Stimulated activated naive CD8-positive, alpha-beta T cell treated with anti-CD3 and anti-CD28 coated beads, Interleukin-15, Interleukin-2, amounts not matched to agents 100 U/mL and 50 U/mL, for 24 hours (primary cell): Measurements from ENCODE around the gene KSR2.
"Not testable (repeated sequence)": the region's sequence is repeated elsewhere in the genome, so short reads cannot be mapped to it uniquely, and the experiment has no call there.

Experiments used
- ATAC-seq: fragments of 150-1000 bp; cut with Tn5 transposase; one replicate; pipeline ENCODE4 v1.10.0; 2021
- DNase-seq: peaks from one replicate; pipeline ENCODE4 v3.0.0; 2021

KSR2 gene

DNA sequence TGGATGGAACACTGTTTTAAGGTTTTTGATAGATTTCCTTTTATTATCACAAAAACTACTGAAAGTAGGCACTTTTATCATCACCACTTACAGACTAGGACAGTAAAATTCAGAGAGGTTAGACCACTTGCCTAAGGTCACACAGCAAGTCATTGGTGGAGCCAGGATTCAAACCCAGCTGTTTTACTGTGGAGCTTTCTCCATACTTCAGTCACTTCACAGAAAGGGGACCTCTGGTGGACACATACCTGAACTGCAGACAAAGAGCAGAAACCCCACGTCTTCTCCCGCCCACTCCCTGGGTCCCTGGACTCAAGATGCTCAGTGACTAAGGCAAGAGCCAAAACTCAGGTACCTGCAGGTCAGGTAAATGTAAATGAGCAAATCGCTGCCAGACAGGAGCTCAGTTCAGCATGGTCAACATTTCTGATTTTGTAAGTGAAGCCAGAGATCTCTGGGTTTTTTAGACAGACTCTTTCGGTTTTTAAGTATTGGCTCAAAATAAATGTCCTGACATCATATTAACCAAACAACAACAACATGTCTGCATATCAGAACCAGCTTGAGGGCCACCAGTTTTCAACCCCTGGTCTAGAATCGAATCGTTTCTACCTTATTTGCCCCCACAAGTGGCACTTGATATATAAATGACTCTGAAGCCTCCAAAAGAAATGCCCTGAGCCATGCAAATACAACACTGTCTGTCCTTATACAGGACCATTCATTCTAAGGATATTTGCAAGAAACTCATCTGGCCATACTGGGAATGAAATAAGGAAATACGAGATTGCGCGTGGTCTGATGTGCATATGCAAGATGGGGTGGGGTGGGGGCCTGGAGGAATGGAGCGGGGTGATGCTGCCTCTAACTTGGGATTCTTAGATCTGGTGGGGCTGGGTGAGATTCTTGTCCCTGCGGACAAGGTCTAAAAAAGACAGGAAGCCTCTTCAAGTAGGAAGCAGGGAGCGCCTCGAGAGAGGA lies 110.9 kb downstream of the KSR2 start:
- no peak for ATAC-seq
- DNase-seq = peak; percentile 61

DNA sequence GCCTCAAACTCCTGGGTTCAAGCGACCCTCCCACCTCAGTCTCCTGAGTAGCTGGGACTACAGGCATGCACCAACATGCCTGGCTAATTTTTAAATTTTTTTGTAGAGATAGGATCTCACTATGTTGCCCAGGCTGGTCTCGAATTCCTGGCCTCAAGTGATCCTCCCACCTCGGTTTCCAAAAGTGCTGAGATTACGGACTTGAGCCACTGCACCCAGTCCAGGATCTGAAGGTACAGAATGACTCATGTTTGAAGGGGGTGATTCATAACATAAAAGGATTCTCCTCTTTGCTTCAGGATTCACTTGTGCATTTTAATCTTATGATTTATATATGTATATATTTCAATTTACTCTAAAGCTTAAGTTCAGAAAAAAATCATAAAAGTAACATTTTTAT lies 111.7 kb downstream of the KSR2 start:
- not testable (repeated sequence) for DNase-seq, ATAC-seq

GRCh38 chr12:117855165-117855564 lies 113.6 kb downstream of the KSR2 start:
- DNase-seq (no peak), ATAC-seq (no peak)

- ATAC-seq (no peak), DNase-seq (peak; percentile 66)
These were observed 114.3 kb downstream of the KSR2 start for GRCh38 chr12:117854339-117855012.

DNA sequence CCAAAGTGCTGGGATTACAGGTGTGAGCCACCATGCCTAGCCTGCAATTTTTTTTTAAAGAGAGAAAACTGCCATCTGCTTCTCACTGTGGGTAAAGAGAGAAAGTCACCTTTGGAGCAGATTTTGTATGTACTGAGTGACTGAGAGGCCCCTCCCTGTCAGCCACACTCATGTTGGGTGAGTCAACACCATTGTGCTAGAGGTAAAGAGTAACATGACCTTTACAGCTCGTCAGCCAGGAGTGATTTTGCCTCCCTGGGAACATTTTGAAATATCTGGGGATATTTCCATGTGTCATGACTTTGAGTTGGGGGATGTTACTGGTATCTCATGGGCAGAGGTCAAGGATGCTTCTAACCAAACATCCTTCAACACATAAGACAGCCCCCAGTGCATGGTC lies 115.2 kb downstream of the KSR2 start:
- ATAC-seq (no peak), DNase-seq (no peak)

DNA sequence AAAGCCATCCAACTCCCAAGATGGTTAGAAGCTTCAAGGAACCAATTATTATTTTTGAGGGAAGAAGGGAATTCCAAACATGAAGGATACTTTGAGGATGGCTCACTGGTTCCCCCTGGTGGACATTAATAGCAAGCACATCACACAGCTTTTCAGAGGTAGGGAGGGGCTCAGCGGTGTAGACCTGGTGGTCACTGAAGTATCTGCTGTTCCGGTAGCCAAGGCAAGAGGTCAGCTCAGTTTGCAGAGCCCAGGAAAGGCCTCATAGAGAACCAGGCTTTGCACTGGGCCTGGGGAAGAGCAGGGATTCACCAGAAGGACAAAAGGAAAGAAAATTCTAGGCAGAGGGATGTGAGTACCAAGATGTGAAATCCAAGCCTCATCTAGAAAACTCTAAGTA lies 118.7 kb downstream of the KSR2 start:
- no peak for DNase-seq

GRCh38 chr12:117847371-117847770 lies 121.4 kb downstream of the KSR2 start:
- no peak for DNase-seq
- ATAC-seq = no peak

More for the DNA sequence above, 118.7 kb downstream of the KSR2 start:
- peak; percentile 40 for ATAC-seq

GRCh38 chr12:117845271-117845904 lies 123.4 kb downstream of the KSR2 start:
- no peak for DNase-seq
- no peak for ATAC-seq

DNA sequence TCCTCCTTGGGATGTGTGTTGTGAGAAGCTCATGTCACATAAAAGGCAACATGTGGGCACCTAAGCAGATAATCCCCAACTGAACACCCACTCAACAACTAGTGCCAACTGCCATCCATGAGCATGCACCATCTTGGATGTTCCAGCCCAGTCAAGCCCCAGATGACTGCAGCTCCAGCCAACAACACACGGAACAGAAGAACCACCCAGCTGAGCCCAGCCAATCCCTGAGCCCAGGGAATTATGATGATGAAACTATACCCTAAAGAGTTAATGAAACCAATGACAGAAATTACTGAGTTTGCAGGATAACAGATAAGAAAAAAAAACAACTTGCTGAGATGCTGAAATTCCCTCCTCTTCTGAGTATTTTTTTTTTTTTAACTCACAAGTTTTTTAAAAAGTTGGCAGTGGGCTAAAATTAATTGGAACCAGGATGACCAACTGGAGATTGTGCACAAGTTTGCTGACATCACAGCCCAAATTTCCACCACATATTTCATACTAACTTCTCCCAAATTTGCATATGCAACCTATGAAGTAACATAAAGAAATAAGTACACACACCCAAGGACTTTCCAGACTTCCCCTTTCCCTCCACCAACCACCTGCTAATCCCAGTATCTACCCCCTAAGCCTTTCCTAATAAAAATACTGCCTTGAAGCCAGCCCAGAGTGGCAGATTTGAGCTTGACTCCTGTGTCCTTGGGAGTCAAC lies 124.5 kb downstream of the KSR2 start:
- DNase-seq (no peak), ATAC-seq (no peak)

GRCh38 chr12:117842630-117843029 lies 126.2 kb downstream of the KSR2 start:
- no peak for DNase-seq

DNA sequence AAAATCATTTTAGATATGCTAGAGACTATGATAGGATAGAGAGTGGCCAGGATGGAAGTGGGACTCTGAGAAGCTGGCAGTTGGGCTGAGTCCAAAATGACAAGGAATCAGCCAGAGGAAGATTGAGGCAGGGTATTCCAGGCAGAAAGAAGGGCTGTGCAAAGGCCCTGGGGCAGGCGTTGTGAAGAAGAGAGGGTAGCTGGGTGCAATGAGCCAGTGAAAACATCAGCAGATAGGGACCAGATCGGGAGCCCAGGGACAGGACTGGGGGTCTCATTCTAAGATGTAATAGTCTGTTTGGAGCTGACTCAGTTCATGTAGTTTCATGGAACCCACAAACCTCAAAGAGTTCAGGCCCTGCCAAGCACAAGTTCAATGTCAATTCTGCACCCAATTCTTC lies 126.6 kb downstream of the KSR2 start:
- ATAC-seq (no peak), DNase-seq (no peak)

More at GRCh38 chr12:117842630-117843029, 126.2 kb downstream of the KSR2 start:
- ATAC-seq = no peak

GRCh38 chr12:117837737-117838050 lies 131.1 kb downstream of the KSR2 start:
- ATAC-seq = no peak

DNA sequence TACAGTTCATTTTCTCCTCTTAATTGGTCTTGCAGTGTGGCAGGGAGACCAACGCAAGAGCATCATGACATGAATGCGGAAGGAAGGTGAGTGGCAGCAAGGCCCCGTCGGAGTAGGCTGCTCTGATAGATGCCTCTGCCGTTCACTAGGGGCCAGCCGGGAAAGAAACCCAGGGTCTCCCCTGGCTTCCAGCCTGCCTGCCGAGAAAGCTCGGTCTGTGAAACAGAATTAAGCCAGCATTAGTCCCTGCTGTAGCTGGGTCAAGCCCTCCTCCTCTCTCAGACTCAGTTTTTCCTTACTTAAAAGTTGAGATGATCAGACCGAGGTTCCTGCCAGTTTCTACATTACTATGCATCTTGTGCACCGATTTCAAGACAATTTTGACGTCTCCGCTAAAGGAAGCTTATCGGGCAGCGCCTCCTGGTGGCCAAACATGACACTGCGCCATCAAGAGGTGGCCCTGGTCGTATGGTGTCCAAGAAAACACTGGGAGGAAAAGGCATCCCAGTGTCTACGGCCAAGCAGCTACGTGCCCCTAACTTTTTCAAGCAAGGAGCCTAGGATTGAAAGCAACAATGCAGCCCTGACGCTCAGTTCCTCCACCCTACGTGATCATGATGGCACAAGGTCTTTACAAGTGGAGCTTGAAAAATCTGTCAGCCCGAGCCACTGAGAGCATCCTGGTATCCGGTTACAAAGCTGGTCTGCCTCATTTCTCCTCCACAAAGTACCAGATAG lies 131.6 kb downstream of the KSR2 start:
- DNase-seq (peak; percentile 80), ATAC-seq (peak; percentile 57)

More at GRCh38 chr12:117837737-117838050, 131.1 kb downstream of the KSR2 start:
- DNase-seq = no peak

DNA sequence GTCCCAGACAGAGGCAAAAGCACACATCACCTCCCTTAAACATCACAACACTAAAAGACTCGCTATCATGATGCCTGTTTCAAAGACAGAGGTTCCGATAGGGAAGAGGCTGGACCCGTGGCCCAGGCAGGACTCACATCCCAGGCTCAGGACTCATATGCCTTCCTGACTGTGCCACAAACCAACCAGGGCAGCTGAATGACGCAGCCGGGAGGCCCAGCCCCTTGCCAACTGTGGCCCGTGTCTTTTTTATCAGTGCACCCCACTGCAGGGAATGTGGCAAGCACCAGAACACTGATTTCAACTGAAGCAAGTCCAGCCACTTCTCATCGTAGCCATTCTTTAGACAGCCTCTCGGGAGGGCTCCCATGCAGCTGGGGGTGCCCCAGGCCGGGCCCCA lies 132.3 kb downstream of the KSR2 start:
- ATAC-seq (no peak), DNase-seq (no peak)

- DNase-seq = no peak
- no peak for ATAC-seq
These were observed 133.6 kb downstream of the KSR2 start for GRCh38 chr12:117835156-117835555.

DNA sequence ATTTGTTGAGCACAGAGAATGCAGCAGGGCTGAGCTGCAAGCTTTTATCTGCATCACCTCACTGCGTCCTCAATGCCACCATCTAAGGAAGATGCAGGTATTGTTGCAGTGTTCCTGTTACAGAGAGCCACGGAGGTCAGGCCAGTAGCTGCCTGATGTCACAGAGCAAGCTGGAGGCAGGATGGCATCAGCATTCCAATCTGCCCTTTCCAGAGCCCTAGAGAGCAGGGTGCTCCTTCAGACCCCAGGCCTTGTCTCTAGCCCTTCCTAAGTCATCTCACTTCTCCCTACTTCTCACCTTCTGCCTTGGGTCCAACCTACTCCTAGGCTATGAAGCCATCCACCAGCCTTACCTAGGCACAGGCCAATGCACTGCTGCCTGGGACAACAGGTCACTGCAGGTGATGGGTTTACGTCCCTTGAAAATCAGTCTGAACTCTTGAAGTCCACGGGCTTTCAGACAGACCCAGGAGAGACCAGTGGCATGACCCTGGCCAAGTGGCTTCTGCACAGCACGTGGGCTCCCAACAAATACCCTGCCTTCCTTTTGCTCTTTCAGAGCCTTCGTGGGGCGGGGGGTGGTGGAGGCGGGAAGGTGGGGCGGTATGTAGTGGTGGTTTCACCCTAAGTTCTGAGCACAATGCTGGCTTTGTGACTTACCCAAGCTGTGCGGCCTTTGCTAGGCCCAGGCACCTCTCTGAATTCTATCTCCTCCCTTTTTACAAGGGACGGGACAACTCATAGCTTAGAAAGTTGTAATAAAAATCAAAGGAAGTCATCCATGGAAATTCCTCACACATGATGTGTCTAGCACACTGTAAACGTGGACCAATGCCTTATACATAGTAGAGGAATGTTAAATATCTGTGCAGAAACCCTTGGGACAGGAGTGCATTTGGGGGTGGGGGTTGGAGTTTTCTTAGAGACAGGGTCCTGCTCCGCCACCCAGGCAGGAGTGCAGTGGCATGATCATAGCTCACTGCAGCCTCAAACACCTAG lies 136.0 kb downstream of the KSR2 start:
- DNase-seq = no peak
- no peak for ATAC-seq

DNA sequence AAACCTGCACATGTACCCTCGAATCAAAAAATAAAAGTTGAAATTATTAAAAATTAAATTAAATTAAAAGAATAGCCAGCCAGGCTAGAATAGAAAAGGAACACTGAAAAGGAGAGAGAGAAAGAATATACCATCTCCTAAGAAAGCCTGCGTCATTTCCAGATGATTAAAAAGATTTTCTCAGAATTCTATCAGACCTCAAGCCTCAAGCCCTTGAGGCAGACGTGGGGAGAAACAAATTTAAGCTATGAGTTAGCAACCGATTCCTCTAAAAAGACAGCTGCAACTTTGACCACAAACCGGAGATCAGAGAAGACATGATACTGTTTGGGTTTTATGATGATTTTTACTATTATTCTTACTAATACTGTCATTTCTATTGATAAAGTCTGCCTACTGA lies 138.3 kb downstream of the KSR2 start:
- DNase-seq = no peak
- ATAC-seq = no peak

- no peak for DNase-seq
- ATAC-seq = no peak
These were observed 139.7 kb downstream of the KSR2 start for GRCh38 chr12:117829108-117829507.

- DNase-seq = no peak
- ATAC-seq = no peak
These were observed 141.1 kb downstream of the KSR2 start for GRCh38 chr12:117827660-117828059.

DNA sequence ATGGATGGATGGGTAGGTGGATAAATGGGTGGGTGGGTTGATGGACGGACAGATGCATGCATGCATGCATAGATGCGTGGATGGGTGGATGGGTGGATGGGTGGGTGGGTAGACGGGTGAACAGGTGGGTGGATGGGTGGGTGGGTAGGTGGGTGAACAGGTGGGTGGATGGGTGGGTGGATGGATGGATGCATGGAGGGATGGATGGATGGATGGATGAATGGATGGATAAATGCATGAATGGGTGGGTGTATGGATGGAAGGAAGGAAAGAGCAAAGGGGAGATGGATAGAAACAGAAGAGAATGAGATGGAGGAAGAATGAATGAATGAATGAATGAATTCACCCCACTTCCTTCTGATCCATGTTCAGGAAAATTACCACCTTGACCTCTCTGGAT lies 143.0 kb downstream of the KSR2 start:
- no peak for DNase-seq
- no peak for ATAC-seq
